Measurements from ENCODE around the gene IGSF6. TPM values are rescaled to one million over a fixed set of nuclear protein-coding genes. Genes with fewer than 3 reads are reported as not detected.

Gene IGSF6
- polyA plus RNA-seq, 2 of the 4 experiments (the other 2 are of a cell fraction): not detected

- TF ChIP-seq, protein P1, sequence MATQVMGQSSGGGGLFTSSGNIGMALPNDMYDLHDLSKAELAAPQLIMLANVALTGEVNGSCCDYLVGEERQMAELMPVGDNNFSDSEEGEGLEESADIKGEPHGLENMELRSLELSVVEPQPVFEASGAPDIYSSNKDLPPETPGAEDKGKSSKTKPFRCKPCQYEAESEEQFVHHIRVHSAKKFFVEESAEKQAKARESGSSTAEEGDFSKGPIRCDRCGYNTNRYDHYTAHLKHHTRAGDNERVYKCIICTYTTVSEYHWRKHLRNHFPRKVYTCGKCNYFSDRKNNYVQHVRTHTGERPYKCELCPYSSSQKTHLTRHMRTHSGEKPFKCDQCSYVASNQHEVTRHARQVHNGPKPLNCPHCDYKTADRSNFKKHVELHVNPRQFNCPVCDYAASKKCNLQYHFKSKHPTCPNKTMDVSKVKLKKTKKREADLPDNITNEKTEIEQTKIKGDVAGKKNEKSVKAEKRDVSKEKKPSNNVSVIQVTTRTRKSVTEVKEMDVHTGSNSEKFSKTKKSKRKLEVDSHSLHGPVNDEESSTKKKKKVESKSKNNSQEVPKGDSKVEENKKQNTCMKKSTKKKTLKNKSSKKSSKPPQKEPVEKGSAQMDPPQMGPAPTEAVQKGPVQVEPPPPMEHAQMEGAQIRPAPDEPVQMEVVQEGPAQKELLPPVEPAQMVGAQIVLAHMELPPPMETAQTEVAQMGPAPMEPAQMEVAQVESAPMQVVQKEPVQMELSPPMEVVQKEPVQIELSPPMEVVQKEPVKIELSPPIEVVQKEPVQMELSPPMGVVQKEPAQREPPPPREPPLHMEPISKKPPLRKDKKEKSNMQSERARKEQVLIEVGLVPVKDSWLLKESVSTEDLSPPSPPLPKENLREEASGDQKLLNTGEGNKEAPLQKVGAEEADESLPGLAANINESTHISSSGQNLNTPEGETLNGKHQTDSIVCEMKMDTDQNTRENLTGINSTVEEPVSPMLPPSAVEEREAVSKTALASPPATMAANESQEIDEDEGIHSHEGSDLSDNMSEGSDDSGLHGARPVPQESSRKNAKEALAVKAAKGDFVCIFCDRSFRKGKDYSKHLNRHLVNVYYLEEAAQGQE (IDR thresholded peaks at IDR 0.05): no peak
- no peak for TF ChIP-seq ZNF302 (CRISPR knock-in tag; IDR thresholded peaks at IDR 0.05)
- TF ChIP-seq TP53 (CRISPR knock-in tag; IDR thresholded peaks at IDR 0.05): no peak
- TF ChIP-seq ESRRA (IDR thresholded peaks at IDR 0.05; ENCODE audit: borderline replicate concordance, low read length): no peak
- TF ChIP-seq CTCF (IDR thresholded peaks at IDR 0.05): no peak
- TF ChIP-seq HDAC2 (IDR thresholded peaks at IDR 0.05): no peak
- no peak for TF ChIP-seq CEBPB (IDR thresholded peaks at IDR 0.05)
- no peak for TF ChIP-seq MAFK (IDR thresholded peaks at IDR 0.05; ENCODE audit: partially characterized antibody)
Measured at GRCh38 chr16:21610766-21611165, 41.6 kb downstream of the IGSF6 start (continued).

DNA sequence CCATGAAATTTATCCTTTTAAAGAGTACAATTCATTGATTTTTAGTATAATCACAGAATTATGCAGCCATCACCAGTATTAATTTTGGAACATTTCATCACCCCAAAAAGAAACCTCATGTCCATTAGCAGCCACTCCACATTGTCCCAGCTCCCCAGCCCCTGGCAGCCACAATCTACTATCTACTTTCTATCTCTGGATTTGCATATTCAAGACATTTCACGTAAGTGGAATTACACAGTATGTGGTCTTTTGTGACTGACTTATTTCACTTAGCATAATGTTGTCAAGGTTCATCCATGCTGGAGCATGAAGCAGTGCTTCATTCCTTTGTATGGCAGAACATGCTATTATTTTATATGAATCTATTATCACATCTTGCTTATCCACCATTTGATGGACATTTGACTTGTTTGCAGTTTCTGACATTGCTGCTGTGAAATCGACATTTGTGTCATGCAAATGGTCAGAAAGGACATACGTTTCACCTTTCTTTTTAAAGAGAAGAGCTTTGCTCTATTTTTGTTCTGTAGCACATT lies 42.3 kb downstream of the IGSF6 start:
- DNase-seq (ENCODE audit: low read depth in 1 of 2, low spot score in 1 of 2): no peak
- H3K27ac ChIP-seq: no peak overlapping the region
- no peaks in the 10 kb centered on the region for H3K9me3 ChIP-seq
- TF ChIP-seq JUN (IDR thresholded peaks at IDR 0.05) (no peak), ATOH8 (CRISPR knock-in tag; IDR thresholded peaks at IDR 0.05; ENCODE audit: low read depth) (no peak), SREBF2 (IDR thresholded peaks at IDR 0.05) (no peak), CBX2 (IDR thresholded peaks at IDR 0.05; ENCODE audit: borderline replicate concordance, low read depth) (no peak), RNF2 (IDR thresholded peaks at IDR 0.05; ENCODE audit: borderline replicate concordance, low read depth) (no peak), CHD2 (IDR thresholded peaks at IDR 0.05; ENCODE audit: low read length, partially characterized antibody) (no peak), MAZ (IDR thresholded peaks at IDR 0.05; ENCODE audit: borderline replicate concordance, low read depth, low read length) (no peak), GATA3 (IDR thresholded peaks at IDR 0.05; ENCODE audit: borderline replicate concordance) (no peak)
- no peak overlapping the region for H3K4me2 ChIP-seq
- ChIA-PET POLR2A (no interaction called here), CTCF (interaction anchor here (0.7 to 1.3 kb wide), 2 partner anchors 47 kb away, joined by 3 to 4 read pairs; no protein-coding TSS in a partner anchor)
- no peak overlapping the region for H3K4me3 ChIP-seq
- 93% methylated on average over 3 of the region's 3 CpGs for WGBS (ENCODE audit: missing lambda C conversion rate)
- ATAC-seq: no peak
- H3K4me1 ChIP-seq: peaks cover 23% of the 10 kb centered on the region
- no peak for FAIRE-seq

- Histone ChIP-seq H3K4me2 (no peak overlapping the region), H3K4me1 (peaks cover 23% of the 10 kb centered on the region), H3K9me3 (no peaks in the 10 kb centered on the region), H3K4me3 (no peak overlapping the region), H3K27ac (no peak overlapping the region)
- 93% methylated on average over 3 of the region's 3 CpGs for WGBS (ENCODE audit: missing lambda C conversion rate)
- DNase-seq (ENCODE audit: low read depth in 1 of 2, low spot score in 1 of 2): no peak
- ChIA-PET CTCF (interaction anchor here (1.3 kb wide), 1 partner anchor 49 kb away, joined by 4 read pairs; no protein-coding TSS in a partner anchor), POLR2A (no interaction called here)
- FAIRE-seq: no peak
- ATAC-seq: no peak
- TF ChIP-seq CTCF (IDR thresholded peaks at IDR 0.05): no peak
- no peak for TF ChIP-seq HEYL (CRISPR knock-in tag; IDR thresholded peaks at IDR 0.05)
- TF ChIP-seq KDM5A (IDR thresholded peaks at IDR 0.05): no peak
- TF ChIP-seq HOXB13 (CRISPR knock-in tag; IDR thresholded peaks at IDR 0.05; ENCODE audit: low read depth): no peak
- no peak for TF ChIP-seq NR3C1 (IDR thresholded peaks at IDR 0.05)
- no peak for TF ChIP-seq TP53 (CRISPR knock-in tag; IDR thresholded peaks at IDR 0.05)
- no peak for TF ChIP-seq RNF2 (IDR thresholded peaks at IDR 0.05; ENCODE audit: borderline replicate concordance, low read depth)
- TF ChIP-seq FOSB (CRISPR knock-in tag; IDR thresholded peaks at IDR 0.05): no peak
- TF ChIP-seq, protein P2, sequence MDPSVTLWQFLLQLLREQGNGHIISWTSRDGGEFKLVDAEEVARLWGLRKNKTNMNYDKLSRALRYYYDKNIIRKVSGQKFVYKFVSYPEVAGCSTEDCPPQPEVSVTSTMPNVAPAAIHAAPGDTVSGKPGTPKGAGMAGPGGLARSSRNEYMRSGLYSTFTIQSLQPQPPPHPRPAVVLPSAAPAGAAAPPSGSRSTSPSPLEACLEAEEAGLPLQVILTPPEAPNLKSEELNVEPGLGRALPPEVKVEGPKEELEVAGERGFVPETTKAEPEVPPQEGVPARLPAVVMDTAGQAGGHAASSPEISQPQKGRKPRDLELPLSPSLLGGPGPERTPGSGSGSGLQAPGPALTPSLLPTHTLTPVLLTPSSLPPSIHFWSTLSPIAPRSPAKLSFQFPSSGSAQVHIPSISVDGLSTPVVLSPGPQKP (IDR thresholded peaks at IDR 0.05; ENCODE audit: low read depth, low read length): no peak
- TF ChIP-seq EHMT2 (IDR thresholded peaks at IDR 0.05; ENCODE audit: low read depth): no peak
- TF ChIP-seq EP300 (IDR thresholded peaks at IDR 0.05): no peak
- TF ChIP-seq CBX2 (IDR thresholded peaks at IDR 0.05; ENCODE audit: borderline replicate concordance, low read depth): no peak
Measured at GRCh38 chr16:21608639-21609328, 43.6 kb downstream of the IGSF6 start.
